Measurements from ENCODE around the gene MSLN. TPM values are rescaled to one million over a fixed set of nuclear protein-coding genes. Genes with fewer than 3 reads are reported as not detected.

The MSLN gene
- total and polyA plus RNA-seq, 2 of the 13 experiments (the other 11 are each of a cell fraction or from before 2014, with no cell fraction given), result 2.0 to 2.3 TPM

GRCh38 chr16:814974-815373, 54.4 kb downstream of the MSLN start:
- BruUV-seq (replicated peaks), result no TSS peak
- Histone ChIP-seq H3K4me3 (replicated peaks in 1 of 3; ENCODE audit: insufficient read depth in 1 of 3, low read depth in 2 of 3, low read length in 3 of 3) (no peak overlapping the region), H4K20me1 (ENCODE audit: insufficient read depth, low read length) (0 out of 2 replicates have a peak, but pooled peaks cover 3% of the 10 kb centered on the region), H3K27ac (ENCODE audit: extremely low read length, insufficient read depth, low read length) (no peak overlapping the region), H2AFZ (ENCODE audit: low read length) (no peak overlapping the region), H3K4me2 (ENCODE audit: low read depth, low read length) (no peak overlapping the region), H3K36me3 (replicated peaks in 1 of 2; ENCODE audit: control insufficient read depth in 1 of 2, insufficient read depth in 2 of 2, low read length in 2 of 2) (no peaks in the 10 kb centered on the region), H3K9ac (ENCODE audit: insufficient read depth, low read depth, low read length) (no peak overlapping the region), H3K79me2 (ENCODE audit: insufficient read depth, low read length) (no peaks in the 10 kb centered on the region), H3K9me3 (ENCODE audit: low read length) (0 out of 2 replicates have a peak, but pooled peaks cover 5% of the 10 kb centered on the region), H3K27me3 (ENCODE audit: control insufficient read depth in 1 of 2, insufficient read depth in 2 of 2, low read length in 2 of 2) (peaks cover 25 to 85% of the 10 kb centered on the region in 2 experiments), H3K4me1 (ENCODE audit: insufficient read depth, low read length) (no peaks in the 10 kb centered on the region)
- DNase-seq (ENCODE audit: low spot score) (no peak), FAIRE-seq (no peak), ATAC-seq (no peak)
- CTCF ChIA-PET (ENCODE audit: low intra/inter-chr PET ratio, low total read pairs), result interaction anchor here (3.6 kb wide), 1 partner anchor 241 kb away, joined by 42 read pairs; no protein-coding TSS in a partner anchor
- 4% methylated on average over 7 of the region's 9 CpGs for WGBS (ENCODE audit: low lambda C conversion rate)
- in situ Hi-C loops (cut with HindIII; ENCODE audit: extremely low pct_ligation_motif_present, low pct_unique_long_range_greater_than_20kb), result loop anchor here (5.0 to 25.0 kb wide), 2 partner anchors 237 to 397 kb away; no protein-coding TSS in a partner anchor
- TF ChIP-seq REXO4 (CRISPR knock-in tag; IDR thresholded peaks at IDR 0.05; ENCODE audit: borderline replicate concordance) (no peak), ZNF558 (CRISPR knock-in tag; IDR thresholded peaks at IDR 0.05; ENCODE audit: borderline replicate concordance) (no peak), DBP (CRISPR knock-in tag; IDR thresholded peaks at IDR 0.05; ENCODE audit: not compliant biosample characterization) (no peak), ZKSCAN5 (CRISPR knock-in tag; IDR thresholded peaks at IDR 0.05) (no peak), ATF2 (CRISPR knock-in tag; IDR thresholded peaks at IDR 0.05) (no peak), KLF9 (CRISPR knock-in tag; IDR thresholded peaks at IDR 0.05; ENCODE audit: low read depth) (no peak), MTA1 (CRISPR knock-in tag; IDR thresholded peaks at IDR 0.05; ENCODE audit: borderline replicate concordance) (no peak), ELF4 (CRISPR knock-in tag; IDR thresholded peaks at IDR 0.05; ENCODE audit: borderline replicate concordance) (no peak)
- TF ChIP-seq, protein P1, sequence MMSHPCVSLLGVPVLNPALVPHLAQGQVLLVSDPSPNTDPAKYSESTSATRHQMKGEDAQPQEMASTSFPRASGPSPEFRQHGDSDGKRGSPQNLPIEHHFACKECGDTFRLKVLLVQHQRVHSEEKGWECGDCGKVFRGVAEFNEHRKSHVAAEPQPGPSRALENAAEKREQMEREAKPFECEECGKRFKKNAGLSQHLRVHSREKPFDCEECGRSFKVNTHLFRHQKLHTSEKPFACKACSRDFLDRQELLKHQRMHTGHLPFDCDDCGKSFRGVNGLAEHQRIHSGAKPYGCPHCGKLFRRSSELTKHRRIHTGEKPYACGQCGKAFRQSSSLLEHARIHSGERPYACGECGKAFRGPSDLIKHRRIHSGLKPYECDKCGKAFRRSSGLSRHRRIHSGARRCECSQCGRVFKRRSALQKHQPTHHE (CRISPR knock-in tag; IDR thresholded peaks at IDR 0.05; ENCODE audit: borderline replicate concordance), result no peak
- POLR2A ChIA-PET, result no interaction called here
- intact Hi-C loops (cut with micrococcal nuclease; ENCODE audit: unreplicated experiment), result no loop called here

All from HepG2 (cell line).